ENCODE results near the gene SRRM5.

DNA sequence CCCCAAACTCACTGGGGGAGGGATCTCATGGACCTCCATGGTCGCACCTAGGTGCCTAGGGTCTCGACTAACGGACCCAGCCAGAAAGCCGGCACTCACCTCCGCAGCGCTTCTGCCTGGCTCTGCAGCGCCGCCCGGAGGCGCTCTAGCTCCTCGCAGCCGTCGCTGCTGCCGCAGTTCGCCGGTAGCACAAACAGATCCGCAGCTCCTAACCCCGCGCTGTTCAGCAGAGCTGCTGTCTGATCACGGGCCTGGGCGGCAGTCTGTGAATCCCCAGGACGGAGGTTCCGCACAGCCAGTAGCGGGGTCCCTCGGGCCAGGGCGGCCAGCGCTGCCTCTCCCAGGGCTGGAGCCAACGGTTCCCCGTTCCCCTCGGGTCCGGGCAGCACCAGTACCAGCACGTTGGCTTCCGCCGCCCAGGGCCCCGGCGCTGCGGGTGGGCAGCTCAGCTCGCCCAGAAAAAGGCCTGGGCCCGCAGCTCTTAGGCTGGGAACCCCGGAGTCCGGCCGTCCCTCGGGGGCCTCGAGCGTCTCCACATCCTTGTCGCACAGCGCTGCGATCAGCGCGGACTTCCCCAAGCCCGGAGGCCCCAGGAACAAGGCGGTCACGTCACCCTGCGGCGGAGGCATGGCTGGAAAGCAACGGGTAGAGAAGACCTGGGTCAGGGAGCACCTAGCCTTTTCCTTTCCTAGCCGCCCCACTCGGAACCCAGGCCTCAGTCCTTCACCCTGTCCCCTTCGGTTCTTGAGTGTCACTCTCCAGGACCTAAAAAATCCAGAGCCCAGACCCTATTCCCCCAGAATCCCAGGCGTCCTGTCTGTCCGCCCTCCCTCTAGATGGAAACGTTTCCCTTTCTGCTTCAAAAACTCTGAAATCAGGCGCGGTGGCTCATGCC is 16.9 kb upstream of the SRRM5 start:
- TF ChIP-seq, protein P1, sequence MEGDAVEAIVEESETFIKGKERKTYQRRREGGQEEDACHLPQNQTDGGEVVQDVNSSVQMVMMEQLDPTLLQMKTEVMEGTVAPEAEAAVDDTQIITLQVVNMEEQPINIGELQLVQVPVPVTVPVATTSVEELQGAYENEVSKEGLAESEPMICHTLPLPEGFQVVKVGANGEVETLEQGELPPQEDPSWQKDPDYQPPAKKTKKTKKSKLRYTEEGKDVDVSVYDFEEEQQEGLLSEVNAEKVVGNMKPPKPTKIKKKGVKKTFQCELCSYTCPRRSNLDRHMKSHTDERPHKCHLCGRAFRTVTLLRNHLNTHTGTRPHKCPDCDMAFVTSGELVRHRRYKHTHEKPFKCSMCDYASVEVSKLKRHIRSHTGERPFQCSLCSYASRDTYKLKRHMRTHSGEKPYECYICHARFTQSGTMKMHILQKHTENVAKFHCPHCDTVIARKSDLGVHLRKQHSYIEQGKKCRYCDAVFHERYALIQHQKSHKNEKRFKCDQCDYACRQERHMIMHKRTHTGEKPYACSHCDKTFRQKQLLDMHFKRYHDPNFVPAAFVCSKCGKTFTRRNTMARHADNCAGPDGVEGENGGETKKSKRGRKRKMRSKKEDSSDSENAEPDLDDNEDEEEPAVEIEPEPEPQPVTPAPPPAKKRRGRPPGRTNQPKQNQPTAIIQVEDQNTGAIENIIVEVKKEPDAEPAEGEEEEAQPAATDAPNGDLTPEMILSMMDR (conservative IDR thresholded peaks at IDR 0.05; ENCODE audit: low read depth in 2 of 2) = peak; percentile 80 to 93
- TF ChIP-seq EZH2phosphoT487 (IDR thresholded peaks at IDR 0.05; ENCODE audit: unreplicated experiment) (no peak), POLR2AphosphoS5 (IDR thresholded peaks at IDR 0.05; ENCODE audit: low read depth) (no peak), EZH2 (IDR thresholded peaks at IDR 0.05; ENCODE audit: low read depth, unreplicated experiment) (no peak), CREB1 (CRISPR knock-in tag; IDR thresholded peaks at IDR 0.05; ENCODE audit: low read depth) (no peak), NANOG (IDR thresholded peaks at IDR 0.05; ENCODE audit: borderline replicate concordance) (no peak)
- TF ChIP-seq, protein P2, sequence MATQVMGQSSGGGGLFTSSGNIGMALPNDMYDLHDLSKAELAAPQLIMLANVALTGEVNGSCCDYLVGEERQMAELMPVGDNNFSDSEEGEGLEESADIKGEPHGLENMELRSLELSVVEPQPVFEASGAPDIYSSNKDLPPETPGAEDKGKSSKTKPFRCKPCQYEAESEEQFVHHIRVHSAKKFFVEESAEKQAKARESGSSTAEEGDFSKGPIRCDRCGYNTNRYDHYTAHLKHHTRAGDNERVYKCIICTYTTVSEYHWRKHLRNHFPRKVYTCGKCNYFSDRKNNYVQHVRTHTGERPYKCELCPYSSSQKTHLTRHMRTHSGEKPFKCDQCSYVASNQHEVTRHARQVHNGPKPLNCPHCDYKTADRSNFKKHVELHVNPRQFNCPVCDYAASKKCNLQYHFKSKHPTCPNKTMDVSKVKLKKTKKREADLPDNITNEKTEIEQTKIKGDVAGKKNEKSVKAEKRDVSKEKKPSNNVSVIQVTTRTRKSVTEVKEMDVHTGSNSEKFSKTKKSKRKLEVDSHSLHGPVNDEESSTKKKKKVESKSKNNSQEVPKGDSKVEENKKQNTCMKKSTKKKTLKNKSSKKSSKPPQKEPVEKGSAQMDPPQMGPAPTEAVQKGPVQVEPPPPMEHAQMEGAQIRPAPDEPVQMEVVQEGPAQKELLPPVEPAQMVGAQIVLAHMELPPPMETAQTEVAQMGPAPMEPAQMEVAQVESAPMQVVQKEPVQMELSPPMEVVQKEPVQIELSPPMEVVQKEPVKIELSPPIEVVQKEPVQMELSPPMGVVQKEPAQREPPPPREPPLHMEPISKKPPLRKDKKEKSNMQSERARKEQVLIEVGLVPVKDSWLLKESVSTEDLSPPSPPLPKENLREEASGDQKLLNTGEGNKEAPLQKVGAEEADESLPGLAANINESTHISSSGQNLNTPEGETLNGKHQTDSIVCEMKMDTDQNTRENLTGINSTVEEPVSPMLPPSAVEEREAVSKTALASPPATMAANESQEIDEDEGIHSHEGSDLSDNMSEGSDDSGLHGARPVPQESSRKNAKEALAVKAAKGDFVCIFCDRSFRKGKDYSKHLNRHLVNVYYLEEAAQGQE (IDR thresholded peaks at IDR 0.05; ENCODE audit: unreplicated experiment) = no peak
